HL-60 (cell line): Measurements from ENCODE around the gene ZNF827.

Experiments
- POLR2AphosphoS5 ChIP-seq: IDR thresholded peaks from 2 replicates; pipeline ENCODE4 v1.6.1; 2012; ENCODE audit warnings: low read depth
- TF ChIP-seq, protein P1 (sequence below): IDR thresholded peaks from one replicate; pipeline ENCODE4 v1.5.1; 2011; ENCODE audit warnings: low read length, control low read depth, inconsistent platforms; ENCODE audit not compliant: insufficient read depth
- TF ChIP-seq, protein P2 (sequence below): IDR thresholded peaks from 2 replicates; pipeline ENCODE4 v1.6.1; 2012; ENCODE audit warnings: low read depth; ENCODE audit not compliant: insufficient replicate concordance

DNA sequence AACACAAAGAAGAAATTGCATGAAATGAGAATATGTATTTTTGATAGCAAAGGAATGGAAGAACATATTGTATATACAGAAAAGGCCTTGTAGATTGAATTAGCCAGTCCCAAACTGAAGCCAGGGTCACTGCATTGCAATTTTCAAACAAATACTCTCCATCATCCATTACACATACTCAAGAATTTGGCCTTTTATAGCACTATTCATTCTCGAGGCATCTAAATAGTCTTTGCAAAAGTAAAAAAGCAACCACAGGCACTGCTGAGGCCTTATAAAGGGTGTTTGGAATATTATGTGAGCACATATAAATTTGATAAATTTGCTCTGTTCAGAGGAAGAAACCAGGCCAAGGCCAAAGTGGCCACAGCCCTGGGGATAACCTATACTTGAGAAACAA is 123.0 kb downstream of the ZNF827 start:
- TF ChIP-seq, protein P1, sequence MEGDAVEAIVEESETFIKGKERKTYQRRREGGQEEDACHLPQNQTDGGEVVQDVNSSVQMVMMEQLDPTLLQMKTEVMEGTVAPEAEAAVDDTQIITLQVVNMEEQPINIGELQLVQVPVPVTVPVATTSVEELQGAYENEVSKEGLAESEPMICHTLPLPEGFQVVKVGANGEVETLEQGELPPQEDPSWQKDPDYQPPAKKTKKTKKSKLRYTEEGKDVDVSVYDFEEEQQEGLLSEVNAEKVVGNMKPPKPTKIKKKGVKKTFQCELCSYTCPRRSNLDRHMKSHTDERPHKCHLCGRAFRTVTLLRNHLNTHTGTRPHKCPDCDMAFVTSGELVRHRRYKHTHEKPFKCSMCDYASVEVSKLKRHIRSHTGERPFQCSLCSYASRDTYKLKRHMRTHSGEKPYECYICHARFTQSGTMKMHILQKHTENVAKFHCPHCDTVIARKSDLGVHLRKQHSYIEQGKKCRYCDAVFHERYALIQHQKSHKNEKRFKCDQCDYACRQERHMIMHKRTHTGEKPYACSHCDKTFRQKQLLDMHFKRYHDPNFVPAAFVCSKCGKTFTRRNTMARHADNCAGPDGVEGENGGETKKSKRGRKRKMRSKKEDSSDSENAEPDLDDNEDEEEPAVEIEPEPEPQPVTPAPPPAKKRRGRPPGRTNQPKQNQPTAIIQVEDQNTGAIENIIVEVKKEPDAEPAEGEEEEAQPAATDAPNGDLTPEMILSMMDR, result no peak
- TF ChIP-seq, protein P2, sequence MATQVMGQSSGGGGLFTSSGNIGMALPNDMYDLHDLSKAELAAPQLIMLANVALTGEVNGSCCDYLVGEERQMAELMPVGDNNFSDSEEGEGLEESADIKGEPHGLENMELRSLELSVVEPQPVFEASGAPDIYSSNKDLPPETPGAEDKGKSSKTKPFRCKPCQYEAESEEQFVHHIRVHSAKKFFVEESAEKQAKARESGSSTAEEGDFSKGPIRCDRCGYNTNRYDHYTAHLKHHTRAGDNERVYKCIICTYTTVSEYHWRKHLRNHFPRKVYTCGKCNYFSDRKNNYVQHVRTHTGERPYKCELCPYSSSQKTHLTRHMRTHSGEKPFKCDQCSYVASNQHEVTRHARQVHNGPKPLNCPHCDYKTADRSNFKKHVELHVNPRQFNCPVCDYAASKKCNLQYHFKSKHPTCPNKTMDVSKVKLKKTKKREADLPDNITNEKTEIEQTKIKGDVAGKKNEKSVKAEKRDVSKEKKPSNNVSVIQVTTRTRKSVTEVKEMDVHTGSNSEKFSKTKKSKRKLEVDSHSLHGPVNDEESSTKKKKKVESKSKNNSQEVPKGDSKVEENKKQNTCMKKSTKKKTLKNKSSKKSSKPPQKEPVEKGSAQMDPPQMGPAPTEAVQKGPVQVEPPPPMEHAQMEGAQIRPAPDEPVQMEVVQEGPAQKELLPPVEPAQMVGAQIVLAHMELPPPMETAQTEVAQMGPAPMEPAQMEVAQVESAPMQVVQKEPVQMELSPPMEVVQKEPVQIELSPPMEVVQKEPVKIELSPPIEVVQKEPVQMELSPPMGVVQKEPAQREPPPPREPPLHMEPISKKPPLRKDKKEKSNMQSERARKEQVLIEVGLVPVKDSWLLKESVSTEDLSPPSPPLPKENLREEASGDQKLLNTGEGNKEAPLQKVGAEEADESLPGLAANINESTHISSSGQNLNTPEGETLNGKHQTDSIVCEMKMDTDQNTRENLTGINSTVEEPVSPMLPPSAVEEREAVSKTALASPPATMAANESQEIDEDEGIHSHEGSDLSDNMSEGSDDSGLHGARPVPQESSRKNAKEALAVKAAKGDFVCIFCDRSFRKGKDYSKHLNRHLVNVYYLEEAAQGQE, result no peak
- no peak for TF ChIP-seq POLR2AphosphoS5
